ENCODE data around the gene WDCP.
A peak's percentile ranks its signal among the peaks of the same experiment; 100 is the strongest.
"Not testable (repeated sequence)": the region's sequence is repeated elsewhere in the genome, so short reads cannot be mapped to it uniquely, and the experiment has no call there.

The WDCP gene

GRCh38 chr2:24046599-24046929, 627 bp downstream of the WDCP start:
- Histone ChIP-seq H3K4me1 (ENCODE audit: control insufficient read depth, insufficient read depth, low read length) (no peaks in the 10 kb centered on the region), H3K9me3 (ENCODE audit: control insufficient read depth, low read length) (no peaks in the 10 kb centered on the region), H3K4me3 (ENCODE audit: insufficient read depth, low read depth, low read length) (peak overlapping the region; percentile 69), H3K27me3 (ENCODE audit: control insufficient read depth, insufficient read depth, low read length, poor library complexity, severe bottlenecking) (no peaks in the 10 kb centered on the region), H3K27ac (ENCODE audit: insufficient read depth, low read depth, low read length, poor library complexity, severe bottlenecking) (no peak overlapping the region), H3K36me3 (ENCODE audit: control insufficient read depth, insufficient read depth, low read length) (no peaks in the 10 kb centered on the region)
- 0 to 4% methylated on average over 2 of the region's 2 CpGs for WGBS, 2 experiments

DNA sequence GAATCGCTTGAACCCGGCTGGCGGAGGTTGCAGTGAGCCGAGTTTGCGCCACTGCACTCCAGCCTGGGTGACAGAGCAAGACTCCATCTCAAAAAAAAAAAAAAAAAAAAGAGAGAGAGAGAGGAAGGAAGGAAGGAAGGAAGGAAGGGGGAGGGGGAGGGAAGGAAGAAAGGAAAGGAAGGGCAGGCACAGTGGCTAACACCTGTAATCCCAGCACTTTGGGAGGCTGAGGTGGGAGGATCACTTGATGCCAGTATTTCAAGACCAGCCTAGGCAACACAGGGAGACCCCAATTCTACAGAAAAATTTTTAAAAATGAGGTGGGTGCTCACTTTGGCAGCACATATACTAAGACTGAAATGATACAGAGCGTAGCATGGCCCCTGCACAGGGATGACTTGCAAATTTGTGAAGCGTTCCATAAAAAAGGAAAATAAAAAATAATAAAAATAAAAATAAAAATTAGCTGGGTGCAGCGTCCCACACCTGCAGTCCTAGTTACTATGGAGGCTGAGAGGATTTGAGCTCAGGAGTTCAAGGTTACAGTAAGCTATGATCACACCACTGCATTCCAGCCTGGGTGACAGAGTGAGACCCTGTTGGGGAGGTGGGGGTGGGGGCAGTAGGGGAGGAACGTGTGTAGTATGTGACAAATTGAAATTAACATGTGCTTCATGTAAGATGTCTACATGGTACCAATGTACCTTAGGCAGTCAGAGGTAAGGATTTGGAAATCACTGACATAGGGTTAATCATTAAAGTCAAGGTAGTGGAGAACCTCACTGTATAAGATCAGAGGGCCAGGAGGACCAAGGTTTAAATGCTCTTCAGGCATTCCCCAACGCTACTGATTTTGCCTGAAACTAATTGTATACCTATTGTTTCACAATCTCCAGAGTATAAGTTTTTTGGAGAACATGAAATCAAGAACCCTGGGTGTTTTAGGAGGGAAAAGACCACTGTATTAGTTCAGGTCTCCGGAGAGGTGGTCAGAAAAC, 1.4 kb downstream of the WDCP start:
- Histone ChIP-seq H3K36me3 (ENCODE audit: control insufficient read depth, insufficient read depth, low read length) (no peaks in the 10 kb centered on the region), H3K27me3 (ENCODE audit: control insufficient read depth, insufficient read depth, low read length, poor library complexity, severe bottlenecking) (no peaks in the 10 kb centered on the region), H3K4me3 (ENCODE audit: insufficient read depth, low read depth, low read length) (peak overlapping the region; percentile 69), H3K27ac (ENCODE audit: insufficient read depth, low read depth, low read length, poor library complexity, severe bottlenecking) (no peak overlapping the region), H3K9me3 (ENCODE audit: control insufficient read depth, low read length) (no peaks in the 10 kb centered on the region), H3K4me1 (ENCODE audit: control insufficient read depth, insufficient read depth, low read length) (no peaks in the 10 kb centered on the region)
- 73 to 80% methylated on average over 8 to 11 of the region's 11 CpGs for WGBS, 2 experiments

DNA sequence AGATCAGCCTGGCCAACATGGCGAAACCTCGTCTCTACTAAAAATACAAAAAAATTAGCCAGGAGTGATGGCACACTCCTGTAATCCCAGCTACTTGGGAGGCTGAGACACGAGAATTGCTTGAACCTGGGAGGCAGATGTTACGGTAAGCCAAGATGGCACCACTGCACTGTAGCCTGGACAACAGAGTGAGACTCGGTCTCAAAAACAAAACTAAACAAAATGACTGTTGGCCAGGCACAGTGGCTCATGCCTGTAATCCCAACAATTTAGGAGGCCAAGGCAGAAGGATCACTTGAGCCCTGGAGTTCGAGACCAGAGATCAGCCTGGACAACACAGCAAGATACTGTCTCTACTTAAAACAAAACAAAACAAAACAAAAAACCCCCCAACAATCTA, 4.1 kb downstream of the WDCP start:
- WGBS, 2 experiments = 88 to 96% methylated on average over 6 of the region's 6 CpGs
- H3K27me3 ChIP-seq (ENCODE audit: control insufficient read depth, insufficient read depth, low read length, poor library complexity, severe bottlenecking); H3K4me3 ChIP-seq (ENCODE audit: insufficient read depth, low read depth, low read length); H3K9me3 ChIP-seq (ENCODE audit: control insufficient read depth, low read length); H3K27ac ChIP-seq (ENCODE audit: insufficient read depth, low read depth, low read length, poor library complexity, severe bottlenecking); H3K4me1 ChIP-seq (ENCODE audit: control insufficient read depth, insufficient read depth, low read length): not testable (repeated sequence)
- H3K36me3 ChIP-seq (ENCODE audit: control insufficient read depth, insufficient read depth, low read length) = peaks cover 13% of the 10 kb centered on the region

DNA sequence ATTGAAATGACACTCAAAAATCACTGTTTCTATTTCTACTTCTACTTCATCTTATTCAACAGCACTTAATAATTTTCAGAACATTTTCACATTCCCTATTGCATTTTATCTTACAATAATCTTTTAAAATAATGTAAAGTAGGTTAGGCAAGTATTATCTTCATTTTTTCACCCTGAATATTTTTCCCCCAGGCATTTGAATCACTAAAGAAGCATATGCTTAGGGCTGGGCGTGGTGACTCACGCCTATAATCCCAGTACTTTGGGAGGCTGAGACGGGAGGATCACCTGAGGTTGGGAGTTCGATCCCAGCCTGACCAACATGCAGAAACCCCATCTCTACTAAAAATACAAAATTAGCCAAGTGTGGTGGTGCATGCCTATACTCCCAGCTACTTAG, 6.7 kb downstream of the WDCP start:
- H3K27ac ChIP-seq (ENCODE audit: insufficient read depth, low read depth, low read length, poor library complexity, severe bottlenecking) = no peak overlapping the region
- H3K4me1 ChIP-seq (ENCODE audit: control insufficient read depth, insufficient read depth, low read length) = no peaks in the 10 kb centered on the region
- no peaks in the 10 kb centered on the region for H3K9me3 ChIP-seq (ENCODE audit: control insufficient read depth, low read length)
- no peak overlapping the region for H3K4me3 ChIP-seq (ENCODE audit: insufficient read depth, low read depth, low read length)
- H3K27me3 ChIP-seq (ENCODE audit: control insufficient read depth, insufficient read depth, low read length, poor library complexity, severe bottlenecking) = no peaks in the 10 kb centered on the region
- WGBS, 2 experiments = 90% methylated on average over 4 of the region's 4 CpGs
- H3K36me3 ChIP-seq (ENCODE audit: control insufficient read depth, insufficient read depth, low read length) = peaks cover 29% of the 10 kb centered on the region

DNA sequence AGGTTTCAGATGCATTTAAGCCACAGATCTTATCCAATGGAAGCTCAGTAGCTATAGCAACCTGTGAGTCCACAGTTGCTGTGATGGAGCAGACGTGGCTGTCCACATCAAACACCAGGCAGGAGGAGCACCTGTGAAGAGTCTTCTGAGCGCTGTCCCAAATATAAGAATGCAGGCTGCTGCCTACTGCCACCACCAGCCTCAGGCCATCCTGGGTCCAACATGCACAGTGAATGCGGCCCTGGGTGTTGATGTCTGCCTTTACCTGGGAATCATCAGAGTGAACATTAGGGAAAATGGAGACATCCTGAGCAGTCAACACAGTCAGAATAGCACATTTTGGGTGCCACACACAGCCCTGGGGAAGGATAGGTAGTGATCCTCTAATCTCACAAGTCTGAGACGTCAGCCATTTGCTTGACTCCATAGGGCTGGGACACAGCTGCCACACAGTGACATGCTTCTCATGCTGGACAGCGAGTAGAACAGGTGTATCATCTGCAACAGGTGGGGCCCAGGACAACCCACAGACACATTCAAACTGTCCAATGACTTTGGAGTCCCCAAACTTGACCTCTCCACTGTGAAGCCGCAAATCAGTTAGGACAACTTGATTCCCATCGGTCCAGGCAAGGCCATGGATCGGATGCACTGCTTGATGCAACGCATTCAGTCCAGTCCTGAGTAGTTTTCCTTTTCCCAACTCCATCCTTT, 8.2 kb downstream of the WDCP start:
- no peak overlapping the region for H3K27ac ChIP-seq (ENCODE audit: insufficient read depth, low read depth, low read length, poor library complexity, severe bottlenecking)
- H3K4me1 ChIP-seq (ENCODE audit: control insufficient read depth, insufficient read depth, low read length) = no peaks in the 10 kb centered on the region
- no peaks in the 10 kb centered on the region for H3K9me3 ChIP-seq (ENCODE audit: control insufficient read depth, low read length)
- no peak overlapping the region for H3K4me3 ChIP-seq (ENCODE audit: insufficient read depth, low read depth, low read length)
- H3K27me3 ChIP-seq (ENCODE audit: control insufficient read depth, insufficient read depth, low read length, poor library complexity, severe bottlenecking) = no peaks in the 10 kb centered on the region
- WGBS, 2 experiments = 96 to 97% methylated on average over 9 of the region's 9 CpGs
- H3K36me3 ChIP-seq (ENCODE audit: control insufficient read depth, insufficient read depth, low read length) = peaks cover 29% of the 10 kb centered on the region

GRCh38 chr2:24026233-24026632, 21.0 kb downstream of the WDCP start:
- Histone ChIP-seq H3K27ac (ENCODE audit: insufficient read depth, low read depth, low read length, poor library complexity, severe bottlenecking) (no peak overlapping the region), H3K36me3 (ENCODE audit: control insufficient read depth, insufficient read depth, low read length) (peaks cover 27% of the 10 kb centered on the region), H3K4me1 (ENCODE audit: control insufficient read depth, insufficient read depth, low read length) (peaks cover 6% of the 10 kb centered on the region), H3K4me3 (ENCODE audit: insufficient read depth, low read depth, low read length) (no peak overlapping the region), H3K9me3 (ENCODE audit: control insufficient read depth, low read length) (no peaks in the 10 kb centered on the region), H3K27me3 (ENCODE audit: control insufficient read depth, insufficient read depth, low read length, poor library complexity, severe bottlenecking) (no peaks in the 10 kb centered on the region)
- WGBS, 2 experiments = 9 to 10% methylated on average over 2 of the region's 2 CpGs

GRCh38 chr2:24024996-24025663, 22.1 kb downstream of the WDCP start:
- no peaks in the 10 kb centered on the region for H3K9me3 ChIP-seq (ENCODE audit: control insufficient read depth, low read length)
- 93% methylated on average over 17 of the region's 17 CpGs for WGBS, 2 experiments
- H3K27ac ChIP-seq (ENCODE audit: insufficient read depth, low read depth, low read length, poor library complexity, severe bottlenecking) = no peak overlapping the region
- H3K27me3 ChIP-seq (ENCODE audit: control insufficient read depth, insufficient read depth, low read length, poor library complexity, severe bottlenecking) = no peaks in the 10 kb centered on the region
- H3K4me1 ChIP-seq (ENCODE audit: control insufficient read depth, insufficient read depth, low read length) = peaks cover 6% of the 10 kb centered on the region
- no peak overlapping the region for H3K4me3 ChIP-seq (ENCODE audit: insufficient read depth, low read depth, low read length)
- peaks cover 20% of the 10 kb centered on the region for H3K36me3 ChIP-seq (ENCODE audit: control insufficient read depth, insufficient read depth, low read length)

GRCh38 chr2:24024018-24024417, 23.2 kb downstream of the WDCP start:
- 83 to 90% methylated on average over 12 of the region's 12 CpGs for WGBS, 2 experiments
- Histone ChIP-seq H3K4me3 (ENCODE audit: insufficient read depth, low read depth, low read length) (no peak overlapping the region), H3K36me3 (ENCODE audit: control insufficient read depth, insufficient read depth, low read length) (peaks cover 10% of the 10 kb centered on the region)

GRCh38 chr2:24022975-24023575, 24.1 kb downstream of the WDCP start:
- Histone ChIP-seq H3K9me3 (ENCODE audit: control insufficient read depth, low read length) (no peaks in the 10 kb centered on the region), H3K4me3 (ENCODE audit: insufficient read depth, low read depth, low read length) (no peak overlapping the region), H3K4me1 (ENCODE audit: control insufficient read depth, insufficient read depth, low read length) (peaks cover 11% of the 10 kb centered on the region), H3K27ac (ENCODE audit: insufficient read depth, low read depth, low read length, poor library complexity, severe bottlenecking) (no peak overlapping the region), H3K36me3 (ENCODE audit: control insufficient read depth, insufficient read depth, low read length) (peaks cover 10% of the 10 kb centered on the region), H3K27me3 (ENCODE audit: control insufficient read depth, insufficient read depth, low read length, poor library complexity, severe bottlenecking) (no peaks in the 10 kb centered on the region)
- WGBS, 2 experiments = 90% methylated on average over 16 of the region's 16 CpGs

More at GRCh38 chr2:24024018-24024417, 23.2 kb downstream of the WDCP start:
- Histone ChIP-seq H3K4me1 (ENCODE audit: control insufficient read depth, insufficient read depth, low read length) (peaks cover 6% of the 10 kb centered on the region), H3K27me3 (ENCODE audit: control insufficient read depth, insufficient read depth, low read length, poor library complexity, severe bottlenecking) (no peaks in the 10 kb centered on the region), H3K27ac (ENCODE audit: insufficient read depth, low read depth, low read length, poor library complexity, severe bottlenecking) (no peak overlapping the region), H3K9me3 (ENCODE audit: control insufficient read depth, low read length) (no peaks in the 10 kb centered on the region)
